ENCODE measurements around the gene HERC2.
"Not testable (repeated sequence)": the region's sequence is repeated elsewhere in the genome, so short reads cannot be mapped to it uniquely, and the experiment has no call there.

The HERC2 gene

GRCh38 chr15:28322129-28322588 is at the start of gene HERC2:
Gene HERC2, minus strand, starts transcription at chr15:28322179. Its CDS starts 746 bp downstream, at chr15:28321433.
- not testable (repeated sequence) for DNase-seq

DNA sequence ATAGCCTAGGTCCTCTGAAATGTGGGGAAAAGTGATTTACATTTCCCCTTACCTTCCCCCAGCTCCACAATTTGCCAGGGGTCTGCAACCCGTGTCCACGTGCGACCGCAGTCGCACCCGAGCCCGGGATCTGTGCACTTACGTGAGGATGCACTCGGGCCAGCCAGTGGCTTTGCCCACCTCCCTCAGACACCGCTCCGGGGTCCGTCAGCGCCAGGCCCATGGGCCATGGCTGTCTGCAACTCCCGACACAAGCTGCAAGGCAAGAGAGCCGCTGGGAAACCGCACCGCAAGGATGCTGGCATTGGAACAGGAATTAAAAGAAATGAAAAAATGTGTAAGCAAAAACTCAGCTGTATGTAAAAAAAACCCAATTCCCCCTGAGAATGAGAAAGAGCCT is 43.5 kb upstream of the HERC2 start:
- not testable (repeated sequence) for DNase-seq

DNA sequence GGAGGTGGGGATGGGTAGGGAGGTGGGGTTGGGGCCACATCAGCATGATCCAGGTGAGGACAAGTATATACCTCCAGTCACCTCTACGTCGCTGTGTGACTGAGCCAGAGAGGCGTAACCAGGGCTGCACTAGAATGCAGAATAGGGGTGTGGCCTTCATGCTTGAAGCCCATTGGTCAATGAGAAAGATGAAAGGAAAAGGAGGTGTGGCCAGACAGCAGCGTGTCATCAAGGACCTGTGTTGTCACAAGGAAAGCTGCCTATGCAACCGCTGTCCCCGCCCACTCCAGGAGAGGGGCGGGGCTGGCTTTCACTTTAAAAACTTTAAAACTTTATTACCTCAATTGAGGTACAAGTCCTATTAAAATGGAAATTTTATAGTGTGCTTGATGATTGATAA is 36.0 kb upstream of the HERC2 start, which contains the start of gene GOLGA6L24:
TSS of gene GOLGA6L24 (minus strand) at position 101 of the 400 bp plus-strand sequence. CDS start at position 40, 61 bp downstream.
- DNase-seq = not testable (repeated sequence)

- DNase-seq = not testable (repeated sequence)
Observed at GRCh38 chr15:28321358-28322078, 461 bp downstream of the HERC2 start.

DNA sequence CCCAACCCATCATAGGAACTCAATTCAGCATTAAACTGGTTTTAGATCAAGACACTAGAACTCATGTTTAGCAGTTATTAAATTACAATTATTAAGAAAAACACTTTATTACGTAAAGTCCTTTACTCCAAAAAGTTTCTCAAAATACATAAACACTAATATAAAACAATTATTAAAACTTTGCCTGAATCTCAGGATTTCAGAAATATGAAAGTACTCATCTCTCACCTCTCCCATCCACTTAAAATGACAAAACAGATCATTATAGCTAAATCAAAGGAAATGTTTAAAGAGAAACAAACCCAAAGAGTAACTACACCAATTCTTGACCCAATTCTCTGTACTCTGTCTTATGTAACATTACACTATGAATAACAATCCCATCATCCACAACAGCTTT is 2.3 kb downstream of the HERC2 start:
- DNase-seq = not testable (repeated sequence)

- not testable (repeated sequence) for DNase-seq
Observed at GRCh38 chr15:28318828-28319227, 3.2 kb downstream of the HERC2 start.

- not testable (repeated sequence) for DNase-seq
Observed at GRCh38 chr15:28318122-28318521, 3.9 kb downstream of the HERC2 start.

- not testable (repeated sequence) for DNase-seq
Observed at GRCh38 chr15:28316958-28317357, 5.0 kb downstream of the HERC2 start.

DNA sequence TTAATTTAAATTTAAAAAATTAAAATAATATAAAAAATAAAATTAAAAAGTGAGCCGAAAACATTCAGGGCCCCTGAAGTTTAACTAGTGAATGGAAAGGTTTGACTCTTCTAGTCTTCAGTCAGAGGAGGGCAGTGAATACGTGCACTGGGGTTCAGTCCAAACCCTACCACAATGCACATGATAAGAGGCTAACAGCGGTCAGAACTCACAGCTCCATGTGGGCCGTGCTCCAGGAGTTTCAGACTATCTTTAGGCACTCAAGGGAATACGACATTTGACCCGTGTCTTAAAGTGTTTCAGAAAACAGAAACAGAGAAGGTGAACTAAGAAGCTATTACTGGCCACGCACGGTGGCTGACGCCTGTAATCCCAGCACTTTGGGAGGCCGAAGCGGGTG is 11.5 kb downstream of the HERC2 start:
- not testable (repeated sequence) for DNase-seq

DNA sequence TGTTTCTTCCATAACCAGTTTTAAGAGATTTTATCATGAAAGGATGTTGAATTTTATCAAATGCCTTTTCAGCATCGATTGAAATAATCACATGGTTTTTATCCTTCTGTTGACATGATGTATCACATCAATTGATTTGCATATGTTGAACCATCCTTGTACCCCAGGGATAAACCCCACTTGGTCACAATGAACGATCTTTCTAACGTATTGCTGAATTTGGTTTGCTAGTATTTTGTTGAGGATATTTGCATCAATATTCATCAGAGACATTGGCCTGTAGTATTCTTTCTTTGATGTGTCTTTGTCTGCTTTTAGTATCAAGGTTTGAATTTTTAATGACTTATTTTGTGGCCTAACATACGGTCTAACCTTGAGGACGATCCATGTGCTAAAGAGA is 13.3 kb downstream of the HERC2 start:
- DNase-seq = not testable (repeated sequence)

DNA sequence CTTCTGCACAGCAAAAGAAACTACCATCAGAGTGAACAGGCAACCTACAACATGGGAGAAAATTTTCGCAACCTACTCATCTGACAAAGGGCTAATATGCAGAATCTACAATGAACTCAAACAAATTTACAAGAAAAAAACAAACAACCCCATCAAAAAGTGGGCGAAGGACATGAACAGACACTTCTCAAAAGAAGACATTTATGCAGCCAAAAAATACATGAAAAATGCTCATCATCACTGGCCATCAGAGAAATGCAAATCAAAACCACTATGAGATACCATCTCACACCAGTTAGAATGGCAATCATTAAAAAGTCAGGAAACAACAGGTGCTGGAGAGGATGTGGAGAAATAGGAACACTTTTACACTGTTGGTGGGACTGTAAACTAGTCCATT is 16.3 kb downstream of the HERC2 start:
- DNase-seq = not testable (repeated sequence)

DNA sequence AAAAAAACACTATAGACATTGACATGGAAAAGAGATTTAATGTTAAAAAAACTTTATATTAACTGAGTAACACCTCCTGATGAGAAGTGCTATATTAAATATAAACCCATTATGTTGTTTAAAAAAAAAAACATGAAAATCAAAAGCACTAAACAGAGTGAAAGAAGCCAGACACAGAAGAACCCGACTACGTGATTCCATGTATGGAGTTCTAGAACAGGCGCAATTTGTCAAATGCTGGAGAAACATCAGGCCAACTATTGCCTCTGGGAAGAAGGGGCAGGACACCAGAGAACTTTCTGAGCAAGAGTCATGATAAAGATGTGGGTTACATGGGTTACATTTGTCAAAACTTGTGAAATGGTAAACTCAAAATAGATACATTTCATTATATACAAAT is 24.5 kb downstream of the HERC2 start:
- DNase-seq = not testable (repeated sequence)

DNA sequence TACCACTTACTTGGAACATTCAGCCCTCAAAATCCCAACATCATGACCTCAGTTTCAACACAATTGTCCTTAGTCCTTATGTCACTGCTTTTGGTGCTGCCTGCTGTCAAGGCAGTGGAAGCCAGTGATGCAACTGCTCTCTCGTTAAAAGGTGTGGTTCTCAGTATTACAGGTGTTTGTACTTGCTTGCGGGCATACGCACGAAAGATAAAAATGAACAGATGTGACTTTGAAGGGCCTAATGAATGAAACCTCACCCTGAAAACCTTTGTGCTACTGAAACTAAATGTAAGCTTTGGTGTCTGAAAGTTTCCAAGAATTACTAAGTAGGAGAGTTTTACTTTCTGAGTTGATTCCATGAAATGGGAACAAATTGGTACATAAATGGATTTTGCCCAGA is 25.2 kb downstream of the HERC2 start:
- DNase-seq = not testable (repeated sequence)

DNA sequence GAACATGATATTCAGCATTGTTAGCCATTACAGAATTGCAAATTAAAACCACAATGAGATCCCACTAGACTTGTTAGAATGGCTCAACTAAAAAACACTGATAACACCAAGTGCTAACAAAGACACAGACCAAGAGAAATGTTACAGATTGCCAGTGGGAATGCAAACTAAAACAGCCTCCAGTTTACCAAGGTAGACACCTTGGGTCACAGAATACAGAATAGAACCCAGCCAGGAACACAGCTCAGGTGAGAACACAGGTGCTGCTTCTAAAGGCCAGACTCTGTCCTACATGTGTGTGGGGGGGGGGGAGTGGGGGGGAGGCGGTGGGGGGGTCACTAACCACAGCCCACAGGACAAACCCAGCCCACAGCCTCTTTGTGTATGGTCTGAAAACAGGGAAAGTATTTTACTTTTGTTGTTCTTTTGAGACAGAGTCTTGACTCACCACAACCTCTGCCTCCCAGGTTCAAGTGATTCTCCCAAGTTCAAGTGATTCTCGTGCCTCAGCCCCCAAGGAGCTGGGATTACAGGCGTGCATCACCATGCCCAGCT is 26.9 kb downstream of the HERC2 start:
- DNase-seq = not testable (repeated sequence)

- DNase-seq = not testable (repeated sequence)
Observed at GRCh38 chr15:28294560-28294959, 27.4 kb downstream of the HERC2 start.

DNA sequence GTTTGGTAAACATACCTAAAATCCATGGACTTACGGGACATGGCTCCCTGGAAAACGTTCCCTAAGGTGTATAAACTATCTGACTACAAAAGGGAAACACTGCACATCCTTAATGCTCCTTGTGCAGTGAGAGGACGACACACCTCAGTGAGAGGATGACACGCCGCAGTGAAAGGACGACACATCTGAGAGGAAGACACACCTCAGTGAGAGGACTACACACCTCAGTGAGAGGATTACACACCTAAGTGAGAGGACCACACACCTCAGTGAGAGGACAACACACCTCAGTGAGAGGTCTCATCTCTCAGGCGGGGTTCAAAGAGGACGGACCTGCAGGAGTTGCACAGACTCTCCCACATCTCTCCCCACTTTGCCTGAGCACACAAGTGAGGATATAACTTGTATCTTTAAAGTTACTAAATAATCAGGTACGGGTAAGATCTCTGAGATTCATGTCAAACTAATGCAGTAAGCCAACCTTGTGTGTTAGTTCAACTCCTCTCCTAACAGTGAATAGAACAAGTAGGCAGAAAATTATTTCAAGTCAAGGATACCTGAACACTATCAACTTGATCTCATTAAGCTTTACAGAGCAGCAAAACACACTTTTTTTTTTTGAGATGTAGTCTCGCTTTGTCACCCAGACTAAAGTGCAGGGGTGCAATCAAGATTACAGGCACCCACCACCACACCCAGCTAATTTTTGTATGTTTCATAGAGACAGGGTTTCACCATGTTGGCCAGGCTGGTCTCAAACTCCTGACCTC is 32.1 kb downstream of the HERC2 start:
- no peak for DNase-seq

GRCh38 chr15:28288830-28289693 is 32.9 kb downstream of the HERC2 start:
- DNase-seq = not testable (repeated sequence)

DNA sequence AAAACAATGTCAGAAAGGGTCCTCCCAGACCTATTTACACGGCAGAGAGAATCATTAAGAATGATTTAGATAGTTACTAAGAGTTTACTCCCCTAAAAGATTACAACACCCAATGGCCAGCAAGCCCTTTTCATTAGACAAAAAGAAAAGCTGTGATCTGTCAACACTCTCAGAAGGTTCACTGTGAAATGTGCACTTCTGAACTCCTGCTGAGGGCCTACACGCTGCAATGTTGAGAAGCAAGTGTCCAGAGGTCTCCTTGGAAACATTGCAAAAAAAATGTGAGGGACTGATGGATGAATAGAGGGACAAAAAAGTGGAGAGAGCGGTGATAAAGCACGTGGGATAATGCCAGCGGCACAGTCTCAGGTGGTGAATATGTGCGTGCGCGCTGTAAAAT is 35.3 kb downstream of the HERC2 start:
- DNase-seq = not testable (repeated sequence)

GRCh38 chr15:28286031-28286430 is 35.9 kb downstream of the HERC2 start:
- DNase-seq = no peak

DNA sequence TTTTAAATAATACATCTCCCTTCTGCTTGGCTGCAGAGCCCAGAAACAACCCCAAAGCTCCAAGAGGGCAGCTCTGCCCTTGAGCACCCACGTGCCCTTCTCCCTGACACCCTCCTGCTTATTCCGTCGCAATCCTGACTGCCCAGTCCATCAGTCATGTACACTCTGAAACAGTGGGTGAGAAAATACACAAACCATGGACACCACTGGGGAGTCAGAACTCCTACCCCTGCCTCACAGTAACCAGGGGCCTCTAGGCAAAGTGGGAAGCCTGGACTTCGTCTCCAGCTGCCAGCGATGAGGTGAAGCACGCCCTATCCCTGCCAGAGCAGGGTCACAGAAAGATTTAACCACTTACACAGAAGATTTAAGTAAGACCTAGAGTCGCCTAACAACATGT is 40.1 kb downstream of the HERC2 start:
- no peak for DNase-seq

DNA sequence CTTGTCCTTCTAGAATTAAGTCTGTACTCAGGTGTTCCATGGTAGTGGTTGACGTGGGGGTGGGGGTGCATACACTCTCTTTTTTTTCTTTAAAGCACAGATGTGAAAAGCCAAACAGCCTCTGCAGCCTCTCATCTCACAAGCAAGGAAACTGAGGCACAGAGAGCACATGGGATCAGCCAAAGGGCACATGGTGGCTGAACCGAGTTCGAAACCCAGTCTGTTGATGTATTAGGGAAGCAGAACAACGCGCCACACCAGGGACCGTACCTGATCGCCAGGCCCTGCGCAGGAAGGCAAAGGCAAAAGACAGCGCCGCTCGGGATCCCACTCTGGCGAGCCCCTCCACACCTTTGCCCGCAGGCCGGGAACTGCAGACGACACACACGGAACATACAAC is 47.3 kb downstream of the HERC2 start:
- DNase-seq = no peak

GRCh38 chr15:28273873-28274610 is 47.9 kb downstream of the HERC2 start:
- DNase-seq = no peak
